ENCODE data around the gene PHF11. TPM values are rescaled to one million over a fixed set of nuclear protein-coding genes. Genes with fewer than 3 reads are reported as not detected.

Gene PHF11
- total RNA-seq, 4 donors from 2014 or later = 4.2 to 32.1 (median 18.7) TPM

DNA sequence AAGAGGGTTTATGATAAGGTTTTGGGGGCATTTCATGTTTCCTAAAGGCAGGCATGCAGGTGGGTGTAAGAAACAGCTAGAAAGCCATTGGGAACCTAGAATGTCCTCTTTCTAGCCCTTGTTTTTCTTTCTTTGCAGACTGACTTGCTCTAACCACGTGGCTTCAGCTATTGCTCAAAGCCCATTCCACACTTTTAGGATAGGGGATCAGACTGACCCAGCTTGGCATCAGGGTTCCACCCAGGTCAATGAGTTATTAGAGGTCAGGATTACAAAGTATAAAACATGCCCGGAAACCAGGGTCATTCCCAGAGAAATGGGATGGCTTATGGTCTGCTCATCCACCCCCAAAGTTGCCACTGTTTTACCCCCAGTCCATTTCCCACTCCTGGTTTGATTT is 16.8 kb downstream of the PHF11 start:
- in situ Hi-C loops (cut with MboI; ENCODE audit: low pct_ligation_motif_present in 1 of 4, low pct_unique_long_range_greater_than_20kb in 1 of 4, low sequenced_read_pairs in 3 of 4) = no loop called here

DNA sequence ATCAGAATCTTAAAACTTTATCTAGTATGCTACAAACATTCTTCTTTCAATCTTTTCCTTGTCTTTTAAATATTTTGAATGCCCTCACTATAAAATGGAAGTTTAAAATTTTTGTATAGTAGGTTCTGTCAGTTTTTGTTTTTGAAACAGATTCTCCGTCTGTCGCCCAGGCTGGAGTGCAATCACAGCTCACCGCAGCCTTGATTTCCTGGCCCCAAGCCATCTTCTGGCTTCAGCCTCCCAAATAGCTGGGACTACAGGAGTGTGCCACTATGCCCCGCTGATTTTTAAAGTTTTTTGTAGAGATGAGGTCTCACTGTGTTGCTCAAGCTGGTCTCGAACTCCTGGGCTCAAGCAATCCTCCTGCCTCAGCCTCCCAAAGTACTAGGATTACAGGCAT is 20.7 kb downstream of the PHF11 start:
- in situ Hi-C loops (cut with MboI; ENCODE audit: low pct_ligation_motif_present in 1 of 4, low pct_unique_long_range_greater_than_20kb in 1 of 4, low sequenced_read_pairs in 3 of 4) = no loop called here
- no peak for DNase-seq
- Histone ChIP-seq H3K27ac (no peak overlapping the region), H3K4me3 (no peak overlapping the region), H3K27me3 (no peaks in the 10 kb centered on the region), H3K9me3 (no peaks in the 10 kb centered on the region), H3K36me3 (peaks cover 0 to 30% (median 7%) of the 10 kb centered on the region in 4 donors), H3K4me1 (no peaks in the 10 kb centered on the region)
- intact Hi-C loops (cut with DNase I; ENCODE audit: low total_unique reads) = no loop called here
- 95 to 100% methylated on average over 2 to 5 of the region's 5 CpGs for WGBS, 2 donors (ENCODE audit: low coverage in 1 of 2)
- TF ChIP-seq, protein P1, sequence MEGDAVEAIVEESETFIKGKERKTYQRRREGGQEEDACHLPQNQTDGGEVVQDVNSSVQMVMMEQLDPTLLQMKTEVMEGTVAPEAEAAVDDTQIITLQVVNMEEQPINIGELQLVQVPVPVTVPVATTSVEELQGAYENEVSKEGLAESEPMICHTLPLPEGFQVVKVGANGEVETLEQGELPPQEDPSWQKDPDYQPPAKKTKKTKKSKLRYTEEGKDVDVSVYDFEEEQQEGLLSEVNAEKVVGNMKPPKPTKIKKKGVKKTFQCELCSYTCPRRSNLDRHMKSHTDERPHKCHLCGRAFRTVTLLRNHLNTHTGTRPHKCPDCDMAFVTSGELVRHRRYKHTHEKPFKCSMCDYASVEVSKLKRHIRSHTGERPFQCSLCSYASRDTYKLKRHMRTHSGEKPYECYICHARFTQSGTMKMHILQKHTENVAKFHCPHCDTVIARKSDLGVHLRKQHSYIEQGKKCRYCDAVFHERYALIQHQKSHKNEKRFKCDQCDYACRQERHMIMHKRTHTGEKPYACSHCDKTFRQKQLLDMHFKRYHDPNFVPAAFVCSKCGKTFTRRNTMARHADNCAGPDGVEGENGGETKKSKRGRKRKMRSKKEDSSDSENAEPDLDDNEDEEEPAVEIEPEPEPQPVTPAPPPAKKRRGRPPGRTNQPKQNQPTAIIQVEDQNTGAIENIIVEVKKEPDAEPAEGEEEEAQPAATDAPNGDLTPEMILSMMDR (IDR thresholded peaks at IDR 0.05) = no peak
- TF ChIP-seq POLR2A (IDR thresholded peaks at IDR 0.05) (no peak), POLR2AphosphoS5 (IDR thresholded peaks at IDR 0.05) (no peak), EP300 (IDR thresholded peaks at IDR 0.05; ENCODE audit: low read depth) (no peak)

More for the DNA sequence above, 16.8 kb downstream of the PHF11 start:
- H3K27me3 ChIP-seq = no peaks in the 10 kb centered on the region
- no peaks in the 10 kb centered on the region for H3K4me1 ChIP-seq
- H3K36me3 ChIP-seq = peaks cover 0 to 22% (median 9%) of the 10 kb centered on the region in 4 donors
- 68 to 85% methylated on average over 2 of the region's 2 CpGs for WGBS, 2 donors (ENCODE audit: low coverage in 1 of 2)
- intact Hi-C loops (cut with DNase I; ENCODE audit: low total_unique reads) = no loop called here
- H3K4me3 ChIP-seq = no peak overlapping the region
- no peak for TF ChIP-seq EP300 (IDR thresholded peaks at IDR 0.05; ENCODE audit: low read depth)
- no peak overlapping the region for H3K27ac ChIP-seq
- DNase-seq = no peak
- no peaks in the 10 kb centered on the region for H3K9me3 ChIP-seq

DNA sequence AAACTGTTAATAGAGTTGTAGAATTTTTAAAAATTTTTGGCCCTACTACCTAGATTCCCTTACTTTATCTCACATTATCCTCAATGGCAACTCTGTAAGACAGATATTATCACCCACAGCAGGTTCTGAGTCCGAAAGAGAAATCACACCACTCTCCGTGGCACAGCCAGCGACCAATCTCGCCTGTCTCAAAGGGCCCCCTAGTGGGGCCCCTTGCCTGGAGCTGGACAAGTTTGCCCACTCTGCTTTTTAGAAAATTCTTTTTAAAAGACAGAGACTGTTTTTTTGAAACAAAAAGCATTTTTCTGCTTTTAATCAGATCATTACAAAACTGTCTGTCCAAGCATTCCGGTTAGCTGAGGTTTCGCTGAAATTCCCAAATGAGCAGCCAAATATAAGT is 21.7 kb downstream of the PHF11 start:
- Histone ChIP-seq H3K4me1 (no peaks in the 10 kb centered on the region), H3K9me3 (no peaks in the 10 kb centered on the region), H3K4me3 (no peak overlapping the region), H3K27me3 (no peaks in the 10 kb centered on the region), H3K27ac (no peak overlapping the region), H3K36me3 (peaks cover 0 to 30% (median 7%) of the 10 kb centered on the region in 4 donors)
- TF ChIP-seq, protein P1 (IDR thresholded peaks at IDR 0.05) = peak in 1 of 5 experiments; percentile 8
- TF ChIP-seq POLR2AphosphoS5 (IDR thresholded peaks at IDR 0.05) (no peak), POLR2A (IDR thresholded peaks at IDR 0.05) (no peak)
- intact Hi-C loops (cut with DNase I; ENCODE audit: low total_unique reads) (no loop called here), in situ Hi-C loops (cut with MboI; ENCODE audit: low pct_ligation_motif_present in 1 of 4, low pct_unique_long_range_greater_than_20kb in 1 of 4, low sequenced_read_pairs in 3 of 4) (no loop called here)
- WGBS, 2 donors (ENCODE audit: low coverage in 1 of 2) = 85 to 88% methylated on average over 6 of the region's 6 CpGs
- DNase-seq = no peak

DNA sequence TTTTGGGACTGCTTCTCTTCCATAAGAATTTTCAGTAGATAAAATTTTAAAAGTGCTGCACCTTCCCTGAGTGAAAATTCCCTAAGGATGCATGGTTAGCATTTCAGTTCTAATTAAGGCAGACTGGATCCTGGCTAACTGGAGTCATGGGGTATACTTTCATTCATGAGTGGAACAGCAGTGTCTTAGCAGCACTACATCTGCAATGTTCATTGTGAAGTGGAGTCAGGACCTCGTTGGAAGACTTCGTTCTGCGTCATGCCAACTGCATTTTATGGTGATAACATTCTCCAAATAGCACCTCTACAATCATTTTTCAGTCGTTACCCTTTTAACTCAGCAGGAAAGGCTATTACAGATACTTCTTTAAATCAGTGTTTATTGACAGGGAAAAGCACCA is 25.5 kb downstream of the PHF11 start:
- H3K36me3 ChIP-seq = peaks cover 0 to 20% (median 0%) of the 10 kb centered on the region in 4 donors
- TF ChIP-seq, protein P1 (IDR thresholded peaks at IDR 0.05) = no peak
- TF ChIP-seq EP300 (IDR thresholded peaks at IDR 0.05; ENCODE audit: low read depth) = no peak
- no peak for TF ChIP-seq POLR2A (IDR thresholded peaks at IDR 0.05)
- TF ChIP-seq POLR2AphosphoS5 (IDR thresholded peaks at IDR 0.05) = no peak
- no peak overlapping the region for H3K27ac ChIP-seq
- WGBS, 2 donors (ENCODE audit: low coverage in 1 of 2) = 58 to 72% methylated on average over 2 to 4 of the region's 4 CpGs
- no peaks in the 10 kb centered on the region for H3K4me1 ChIP-seq
- no peak for DNase-seq
- in situ Hi-C loops (cut with MboI; ENCODE audit: low pct_ligation_motif_present in 1 of 4, low pct_unique_long_range_greater_than_20kb in 1 of 4, low sequenced_read_pairs in 3 of 4) = no loop called here
- no peaks in the 10 kb centered on the region for H3K9me3 ChIP-seq
- H3K4me3 ChIP-seq = no peak overlapping the region
- intact Hi-C loops (cut with DNase I; ENCODE audit: low total_unique reads) = no loop called here
- H3K27me3 ChIP-seq = no peaks in the 10 kb centered on the region

All from transverse colon (tissue), 4 donors.